ENCODE results near the gene TBX2. TPM values are rescaled to one million over a fixed set of nuclear protein-coding genes. Genes with fewer than 3 reads are reported as not detected.

The TBX2 gene
- total RNA-seq, 1 donor from 2014 or later: 3.6 TPM

DNA sequence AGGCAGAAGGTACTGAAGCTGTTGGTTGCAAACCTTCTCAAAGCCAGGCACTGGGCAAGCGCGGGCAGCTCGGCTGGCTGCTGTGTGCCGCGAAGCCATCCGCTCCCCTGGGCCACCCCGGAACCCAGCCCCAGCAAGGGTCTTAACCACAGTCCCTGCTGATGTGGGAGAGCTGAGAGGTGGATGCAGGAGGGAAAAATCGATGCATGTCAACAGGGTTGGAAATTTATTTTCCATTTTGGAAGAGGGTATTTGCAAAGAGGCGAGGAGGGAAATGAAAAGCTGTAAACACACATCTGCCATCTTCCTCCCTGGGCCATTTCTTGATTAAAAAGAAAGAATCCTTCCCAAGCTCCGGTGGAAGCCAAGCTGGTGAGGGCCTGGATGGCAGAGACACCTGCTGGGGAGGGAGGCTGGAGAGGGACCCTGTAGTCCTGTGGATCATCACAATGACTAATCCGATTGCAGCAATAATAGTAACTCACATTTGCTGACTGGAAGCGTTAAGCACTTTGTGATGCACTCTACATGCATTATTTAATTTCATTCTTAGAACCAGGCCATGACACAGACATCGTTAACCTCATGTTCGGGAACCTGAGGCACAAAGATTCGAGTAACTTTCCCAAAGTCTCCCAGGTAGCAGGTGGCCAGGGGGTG lies 13.9 kb upstream of the TBX2 start:
- DNase-seq (ENCODE audit: extremely low read depth, low read depth, low spot score): no peak

DNA sequence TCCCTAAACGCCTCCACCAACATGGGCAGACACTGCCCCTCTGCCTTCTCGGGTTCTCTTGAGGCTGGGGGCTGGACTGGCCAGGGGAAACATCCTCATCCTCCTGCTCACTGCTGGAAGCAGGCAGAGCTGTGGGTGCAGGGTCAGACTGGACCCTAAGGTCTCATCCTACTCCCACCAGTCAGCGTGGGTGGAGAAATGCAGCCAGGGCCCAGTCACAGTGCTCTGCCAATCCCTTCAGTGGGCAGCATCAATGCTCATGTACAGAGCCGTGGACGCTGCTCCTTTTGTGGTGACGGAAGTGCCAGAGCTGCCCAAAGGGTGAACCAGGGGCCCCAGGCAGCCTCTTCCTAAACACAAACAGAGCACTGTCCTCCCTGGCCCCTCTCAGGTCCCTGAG lies 13.4 kb upstream of the TBX2 start:
- DNase-seq (ENCODE audit: extremely low read depth, low read depth, low spot score): no peak

DNA sequence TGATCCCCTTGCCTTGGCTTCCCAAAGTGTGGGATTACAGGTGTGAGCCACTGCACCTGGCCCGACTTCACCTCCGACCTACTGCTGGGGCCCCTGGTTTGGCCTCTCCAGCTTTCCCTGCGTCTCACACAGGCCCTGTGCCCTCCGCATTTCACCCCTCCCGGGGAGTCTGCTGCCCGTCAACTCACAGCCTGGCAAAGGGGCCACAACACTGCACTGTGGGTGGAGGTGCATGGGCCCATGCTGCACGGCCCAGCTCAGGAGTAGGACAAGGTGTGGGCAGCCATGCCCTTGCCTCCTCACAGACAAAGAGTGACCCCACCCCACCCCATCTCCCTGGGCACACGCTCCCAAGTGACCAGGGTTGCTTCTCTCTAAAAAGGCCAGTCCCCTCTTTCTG lies 12.6 kb upstream of the TBX2 start:
- DNase-seq (ENCODE audit: extremely low read depth, low read depth, low spot score): no peak

DNA sequence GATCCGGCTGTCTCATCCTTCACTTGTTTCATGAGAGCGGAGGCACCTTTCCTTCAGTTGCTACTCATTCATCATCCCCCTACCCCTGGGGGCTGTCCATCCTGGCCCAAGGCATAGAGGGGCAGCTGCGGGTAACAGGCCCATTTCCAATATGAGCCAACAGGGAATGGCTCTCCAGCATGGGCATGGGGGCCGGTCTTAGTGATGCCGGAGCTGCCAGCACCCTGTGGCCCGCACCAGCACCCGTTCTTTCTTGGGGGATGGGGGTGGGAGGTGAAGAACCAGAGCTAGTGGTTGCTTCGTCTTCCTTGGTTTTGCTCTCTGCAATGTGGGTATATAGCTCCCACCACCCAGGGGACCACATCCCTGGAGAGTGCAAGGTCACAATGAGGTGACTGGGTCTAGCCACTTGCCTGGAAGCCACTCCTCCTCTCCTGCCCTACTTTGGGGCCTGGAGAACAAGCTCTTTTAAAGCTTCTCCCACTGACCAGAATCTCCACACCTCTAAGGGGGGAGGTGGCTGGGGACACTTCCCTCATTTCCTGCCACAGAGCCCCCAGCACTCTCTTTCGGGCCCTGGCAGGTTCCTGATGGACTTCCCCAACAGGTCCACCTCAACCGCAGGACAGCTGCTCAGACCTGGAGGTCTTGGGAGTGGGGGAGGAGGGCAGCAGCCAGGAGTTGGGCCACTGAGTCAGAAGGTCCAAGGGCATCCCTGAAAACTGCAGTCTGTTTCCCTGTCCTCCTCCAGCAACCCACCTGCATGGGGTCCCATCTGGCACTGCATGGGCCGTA lies 11.9 kb upstream of the TBX2 start:
- no peak for DNase-seq (ENCODE audit: extremely low read depth, low read depth, low spot score)

DNA sequence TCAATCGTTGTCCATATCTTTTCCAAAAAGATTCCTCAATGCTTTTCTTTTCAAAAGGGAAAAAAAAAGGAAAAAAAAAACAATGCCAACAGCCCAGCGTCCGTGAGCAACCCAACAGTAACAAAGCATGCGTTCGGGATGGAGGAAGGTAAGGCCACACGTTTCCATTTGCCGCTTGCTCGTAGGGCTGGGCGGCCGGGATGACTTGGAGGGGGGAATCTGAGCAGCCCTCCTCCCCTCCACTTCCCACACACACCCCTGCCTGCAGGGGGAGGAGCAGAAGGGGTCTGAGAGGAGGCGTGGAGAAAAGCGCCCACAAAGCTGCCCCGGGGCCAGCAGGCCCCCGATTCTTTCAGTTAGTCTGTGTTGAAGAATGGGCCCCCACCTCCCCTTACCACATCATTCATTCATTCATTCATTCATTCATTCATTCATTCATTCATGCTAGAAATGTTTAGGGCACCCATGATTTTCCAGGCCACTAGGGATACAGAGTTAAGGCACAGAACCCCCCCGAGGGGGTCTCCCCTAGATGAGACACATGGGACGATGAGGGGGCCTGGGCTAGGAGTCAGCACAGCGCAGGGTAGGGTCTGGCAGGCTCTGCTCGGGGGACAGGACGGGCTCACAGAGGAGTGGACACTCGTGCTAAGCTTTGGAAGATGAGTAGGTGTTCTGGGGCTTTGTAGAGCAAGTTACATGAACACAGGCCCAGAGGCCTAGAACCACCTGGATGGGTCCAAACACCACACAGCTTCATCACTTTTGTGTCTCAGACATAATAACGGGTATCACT lies 10.9 kb upstream of the TBX2 start:
- DNase-seq (ENCODE audit: extremely low read depth, low read depth, low spot score): no peak

- DNase-seq (ENCODE audit: extremely low read depth, low read depth, low spot score): no peak
Observed at GRCh38 chr17:61389670-61390478, 9.8 kb upstream of the TBX2 start.

DNA sequence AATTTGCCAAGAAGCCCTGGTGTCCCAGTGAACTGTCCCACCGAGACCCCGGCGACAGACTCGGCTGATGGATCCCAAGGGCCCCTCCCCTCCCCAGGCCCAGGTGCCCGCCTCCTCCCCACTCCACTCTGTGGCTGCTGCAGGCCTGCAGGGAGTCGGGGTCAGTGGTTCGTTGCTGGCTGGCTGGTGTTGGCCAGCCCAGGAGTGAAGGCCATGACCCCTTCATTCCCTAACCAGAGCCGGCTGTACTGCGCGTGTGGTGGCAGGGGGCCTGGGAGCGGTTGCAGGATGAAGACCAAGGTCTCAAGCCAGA lies 9.2 kb upstream of the TBX2 start:
- no peak for DNase-seq (ENCODE audit: extremely low read depth, low read depth, low spot score)

GRCh38 chr17:61391595-61392291 lies 7.9 kb upstream of the TBX2 start:
- DNase-seq (ENCODE audit: extremely low read depth, low read depth, low spot score): no peak

DNA sequence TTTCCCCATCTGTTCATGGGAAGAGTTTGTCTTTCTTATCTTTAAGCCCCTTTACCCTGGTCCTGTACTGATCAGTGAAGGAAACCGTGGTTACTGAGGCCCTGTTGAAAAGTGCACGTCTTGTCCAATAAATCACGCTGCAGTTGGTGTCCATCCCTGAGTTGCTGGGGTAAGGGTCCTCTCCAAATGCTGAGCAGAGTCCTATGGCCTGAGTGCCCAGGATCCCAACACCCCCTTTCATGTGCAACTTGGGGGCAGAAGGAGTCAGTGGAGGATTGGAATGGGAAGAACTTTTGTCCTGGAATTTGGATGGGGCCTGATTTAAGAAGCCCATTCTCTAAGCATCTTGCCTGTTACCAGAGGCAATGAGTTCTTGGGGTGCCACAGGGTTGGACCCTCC lies 7.0 kb upstream of the TBX2 start:
- no peak for DNase-seq (ENCODE audit: extremely low read depth, low read depth, low spot score)

DNA sequence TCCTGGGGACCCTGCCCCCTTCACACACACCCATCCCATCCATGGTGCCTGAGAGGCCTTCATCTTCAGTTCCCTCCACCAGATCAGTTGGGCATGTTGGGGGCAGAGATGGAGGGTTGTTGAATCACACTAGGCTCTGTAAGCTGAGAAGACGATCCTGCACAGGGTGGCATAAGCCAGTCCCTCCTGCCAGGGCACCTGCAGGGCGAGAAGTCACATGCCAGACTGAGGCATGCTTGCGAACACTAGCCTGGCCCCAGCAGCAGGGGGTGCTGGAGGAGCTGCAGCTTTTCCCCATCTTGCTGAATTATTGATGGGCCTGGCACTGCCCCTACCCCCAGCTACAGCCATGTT lies 6.1 kb upstream of the TBX2 start:
- DNase-seq (ENCODE audit: extremely low read depth, low read depth, low spot score): no peak

DNA sequence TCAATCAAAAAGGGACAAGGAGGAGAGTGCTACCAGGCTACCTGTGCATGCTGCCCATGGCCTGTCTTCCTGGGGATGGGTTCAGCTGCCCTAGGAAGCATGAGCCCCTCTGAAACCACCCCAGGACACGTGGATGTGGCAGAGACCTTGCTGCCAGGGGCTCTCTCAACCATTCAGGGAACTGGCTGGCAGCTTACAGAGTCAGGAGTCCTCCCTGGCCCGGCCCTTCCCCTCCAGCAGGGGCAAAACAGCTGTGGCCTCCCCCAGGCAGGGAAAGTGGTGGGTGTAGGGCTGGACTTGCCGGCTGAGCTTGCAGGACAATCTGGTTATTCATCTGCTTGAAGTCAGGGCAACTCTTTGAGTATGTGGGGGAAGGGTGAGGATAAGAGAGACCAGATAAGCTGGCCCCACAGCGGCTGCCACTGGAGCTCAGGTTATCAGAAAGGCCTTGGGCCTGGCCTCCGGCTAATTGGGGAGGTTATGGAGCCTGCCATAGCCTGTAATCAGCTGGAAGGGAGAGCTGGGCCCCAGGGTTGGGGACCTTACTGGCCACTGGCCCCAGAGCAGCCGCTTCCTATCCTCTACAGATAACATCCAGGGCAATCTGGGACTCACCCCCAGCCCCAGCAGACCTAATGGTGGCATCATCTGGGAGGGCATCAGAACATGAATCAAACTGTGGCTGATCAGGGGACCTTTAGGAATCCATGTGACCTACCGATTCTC lies 5.6 kb upstream of the TBX2 start:
- DNase-seq (ENCODE audit: extremely low read depth, low read depth, low spot score): no peak

DNA sequence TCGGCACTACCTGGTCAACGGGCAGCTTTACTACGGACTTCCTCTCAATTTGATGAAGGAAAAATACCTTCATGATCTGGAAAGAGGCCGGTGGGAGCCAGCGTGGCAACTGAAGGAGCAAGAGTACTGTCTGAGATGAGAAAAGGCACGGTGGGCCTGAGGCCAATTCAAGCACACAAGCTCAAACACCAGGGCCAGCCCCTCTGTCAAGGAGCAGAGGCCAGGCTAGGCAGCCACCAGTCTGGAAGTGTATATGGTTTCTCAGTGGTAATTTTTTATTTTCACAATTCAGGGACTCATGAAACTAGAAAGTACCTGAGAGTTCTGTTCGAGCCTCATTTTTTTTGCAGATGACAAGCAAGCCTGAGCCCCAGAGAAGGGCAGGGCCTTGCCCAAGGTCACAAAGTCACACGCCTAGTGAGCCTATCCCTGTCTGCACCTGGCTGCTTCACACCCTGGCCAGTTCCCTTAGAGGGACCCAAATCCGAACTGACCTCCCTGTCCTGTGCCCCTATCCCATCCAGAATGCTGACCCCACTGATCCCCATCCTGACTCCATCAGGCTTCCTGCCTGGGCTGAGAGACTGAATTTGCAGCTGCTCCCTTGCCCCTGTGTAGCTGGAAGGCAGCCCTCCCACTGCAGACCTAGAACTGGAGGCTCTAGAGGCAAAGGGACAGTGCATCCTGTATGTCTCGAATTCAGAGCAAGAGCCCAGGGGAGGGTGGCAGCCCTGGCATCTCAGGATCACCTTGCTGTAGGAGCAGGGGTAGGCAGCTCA lies 4.8 kb upstream of the TBX2 start:
- DNase-seq (ENCODE audit: extremely low read depth, low read depth, low spot score): no peak

DNA sequence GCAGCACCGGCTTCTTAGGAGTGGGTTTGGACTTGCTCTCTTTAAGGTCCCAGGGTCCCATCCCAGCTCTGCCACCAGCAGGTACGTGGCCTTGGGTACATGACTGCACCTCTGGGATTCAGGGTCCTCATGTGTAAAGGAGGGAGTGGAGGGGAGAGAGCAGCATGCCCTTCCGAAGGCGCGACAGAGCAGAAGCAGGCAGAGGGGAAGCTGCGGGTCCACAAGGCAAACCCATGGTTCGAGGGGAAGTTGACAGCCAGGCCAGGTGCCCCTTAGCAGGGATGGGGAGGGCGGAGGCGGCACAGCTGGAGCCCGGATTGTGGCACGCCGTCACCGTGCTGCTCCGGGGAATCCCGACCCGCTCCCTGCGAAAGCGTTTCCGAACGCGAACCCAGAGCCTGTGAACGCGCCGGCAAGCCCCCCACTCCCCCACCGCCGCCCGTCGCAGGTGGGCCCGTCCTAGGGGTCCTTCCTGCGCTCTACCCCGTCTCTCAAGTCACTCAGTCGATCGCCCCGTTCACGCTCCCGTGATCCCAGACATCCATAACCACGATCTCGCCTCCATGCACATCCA lies 4.1 kb upstream of the TBX2 start:
- DNase-seq (ENCODE audit: extremely low read depth, low read depth, low spot score): no peak

DNA sequence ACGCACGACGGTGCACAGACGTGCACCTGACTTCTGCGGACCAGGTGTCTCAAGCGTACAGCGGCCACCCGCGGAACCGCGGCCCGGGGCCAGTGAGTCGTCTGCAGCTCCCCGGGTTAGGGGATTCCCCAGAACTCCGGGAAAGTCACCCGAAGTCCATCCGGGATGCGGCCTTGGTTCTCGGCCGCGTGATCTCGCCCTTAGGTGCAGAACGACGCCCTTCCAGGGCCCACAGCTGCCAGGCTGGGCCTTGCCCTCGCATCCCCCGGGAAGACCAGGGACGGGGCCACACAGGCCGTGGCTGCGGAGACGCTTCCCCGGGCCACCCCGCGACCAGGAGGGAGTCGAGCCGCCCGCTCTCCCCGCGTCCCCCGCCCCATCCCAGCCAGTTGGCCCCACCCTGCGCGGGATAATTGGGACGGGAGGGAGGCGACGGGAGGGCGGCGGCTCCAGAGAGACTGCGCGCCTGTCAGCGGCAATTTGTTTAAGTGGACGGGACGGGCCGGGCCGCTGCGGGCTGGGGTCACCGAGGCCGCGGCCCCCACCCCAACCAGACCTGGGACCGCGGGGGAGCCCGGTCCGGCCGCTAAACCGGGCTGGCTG lies 3.6 kb upstream of the TBX2 start:
- DNase-seq (ENCODE audit: extremely low read depth, low read depth, low spot score): no peak

- DNase-seq (ENCODE audit: extremely low read depth, low read depth, low spot score): no peak
Observed at GRCh38 chr17:61396586-61397085, 3.0 kb upstream of the TBX2 start.

DNA sequence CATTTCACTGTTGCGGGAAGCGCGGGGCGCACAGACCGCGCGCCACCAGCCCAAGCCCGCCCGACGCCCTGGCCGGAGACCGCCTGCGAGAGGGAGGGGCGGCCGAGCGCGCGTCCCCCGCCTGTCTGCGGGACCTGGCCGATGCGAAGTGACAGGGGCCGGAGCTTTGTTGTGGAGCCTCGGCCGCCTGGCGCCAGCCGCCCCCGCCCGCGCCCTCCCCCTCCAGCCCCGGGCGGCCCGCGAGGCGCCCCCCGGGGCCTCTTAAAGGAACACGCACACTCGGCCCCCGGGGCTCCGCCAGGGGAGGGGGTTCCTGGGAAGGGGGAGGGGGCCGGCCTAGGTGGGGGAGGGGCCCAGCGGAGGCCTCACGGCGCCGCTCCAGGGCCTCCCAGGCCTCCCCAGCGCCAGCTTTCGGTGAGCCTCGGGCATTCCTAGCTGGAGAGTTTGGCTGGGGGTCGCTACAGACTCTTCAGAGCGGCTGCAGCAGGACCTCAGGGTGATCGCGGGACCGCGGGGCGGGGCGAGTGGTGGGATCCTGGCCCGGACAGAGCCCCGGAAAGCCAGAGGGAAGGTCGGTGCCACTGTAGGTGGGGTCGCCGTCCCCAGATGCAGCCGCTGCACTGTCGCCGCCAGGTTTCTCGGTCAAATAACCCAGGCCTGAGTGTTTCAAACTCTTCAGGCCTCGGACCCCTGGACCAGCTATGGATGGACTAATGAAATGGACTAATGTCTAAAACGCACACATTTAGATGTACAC lies 2.4 kb upstream of the TBX2 start:
- no peak for DNase-seq (ENCODE audit: extremely low read depth, low read depth, low spot score)

DNA sequence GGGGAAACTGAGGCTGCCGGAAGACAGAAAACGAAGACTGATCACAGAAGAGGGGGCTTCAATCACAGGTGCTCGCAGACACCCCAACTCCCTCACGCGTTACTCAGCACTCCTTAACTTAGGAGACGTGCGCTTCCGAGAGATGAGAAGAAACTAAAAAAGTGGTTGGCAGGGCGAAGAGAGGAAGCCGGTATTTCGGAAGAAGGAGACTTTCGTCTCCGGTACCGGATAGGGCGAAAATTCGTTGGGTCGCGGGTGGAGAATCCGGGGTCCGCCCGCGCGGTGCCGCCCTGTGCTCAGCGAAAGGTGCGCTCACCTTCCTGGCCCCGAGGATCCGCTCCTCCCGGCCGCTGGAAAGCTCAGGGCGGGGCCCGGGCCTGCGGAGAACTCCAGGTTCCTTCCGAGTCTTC lies 917 bp upstream of the TBX2 start:
- DNase-seq (ENCODE audit: extremely low read depth, low read depth, low spot score): no peak
